SW480 (cell line): ENCODE results near the gene CDC5L.
"Not testable (repeated sequence)": the region's sequence is repeated elsewhere in the genome, so short reads cannot be mapped to it uniquely, and the experiment has no call there.

Experiments
- DNase-seq: peaks from one replicate; pipeline ENCODE4 v3.0.0-alpha.2; 2016; ENCODE audit warnings: low spot score

Gene CDC5L

GRCh38 chr6:44387346-44388134, at the start of gene CDC5L:
CDC5L (plus strand) TSS chr6:44387706; CDS start chr6:44387824, 118 bp downstream.
- DNase-seq: peak; percentile 98

- DNase-seq: peak; percentile 58
Measured at GRCh38 chr6:44338228-44339122, 49.0 kb upstream of the CDC5L start.

DNA sequence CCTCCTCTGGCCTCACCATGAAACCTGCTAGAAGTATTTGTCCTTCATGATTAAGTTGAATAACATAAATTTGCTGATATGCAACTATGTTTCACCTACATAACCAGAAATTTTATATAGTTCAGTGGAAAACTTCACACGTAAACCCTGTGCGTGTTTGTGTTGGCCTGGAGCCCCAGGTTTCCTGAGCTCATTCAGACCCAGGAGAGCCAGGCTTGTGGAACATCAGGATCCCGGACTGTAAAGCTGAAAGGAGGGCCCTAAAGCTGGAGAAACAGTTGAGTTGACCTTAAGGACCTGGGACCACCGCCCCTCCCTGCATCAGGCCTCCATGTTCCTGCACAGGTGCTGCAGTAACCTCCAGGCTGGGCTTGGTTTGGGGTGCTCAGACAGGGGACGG, 48.2 kb upstream of the CDC5L start:
- DNase-seq: no peak

GRCh38 chr6:44339763-44340625, 47.5 kb upstream of the CDC5L start:
- DNase-seq: no peak

- DNase-seq: no peak
Measured at GRCh38 chr6:44341095-44341890, 46.2 kb upstream of the CDC5L start.

DNA sequence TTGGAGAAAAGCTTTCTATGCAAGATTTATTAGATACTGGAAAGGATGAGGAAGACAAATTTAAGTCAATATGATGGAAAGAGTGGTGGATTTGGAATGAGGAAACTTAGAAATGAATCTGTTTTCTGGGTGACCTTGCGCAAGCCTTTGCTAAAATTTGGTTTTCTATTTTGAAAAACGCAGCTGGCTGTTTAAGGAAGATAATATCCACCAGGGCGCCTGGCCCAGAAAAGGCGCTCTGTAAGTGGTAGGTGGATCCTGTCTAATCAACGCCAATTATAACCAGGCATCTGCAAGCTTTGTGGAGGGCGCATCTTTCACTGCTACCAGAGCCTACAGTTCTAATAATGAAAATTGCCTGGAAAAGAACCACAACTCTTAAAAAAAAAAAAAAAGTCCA, 45.5 kb upstream of the CDC5L start:
- DNase-seq: no peak

DNA sequence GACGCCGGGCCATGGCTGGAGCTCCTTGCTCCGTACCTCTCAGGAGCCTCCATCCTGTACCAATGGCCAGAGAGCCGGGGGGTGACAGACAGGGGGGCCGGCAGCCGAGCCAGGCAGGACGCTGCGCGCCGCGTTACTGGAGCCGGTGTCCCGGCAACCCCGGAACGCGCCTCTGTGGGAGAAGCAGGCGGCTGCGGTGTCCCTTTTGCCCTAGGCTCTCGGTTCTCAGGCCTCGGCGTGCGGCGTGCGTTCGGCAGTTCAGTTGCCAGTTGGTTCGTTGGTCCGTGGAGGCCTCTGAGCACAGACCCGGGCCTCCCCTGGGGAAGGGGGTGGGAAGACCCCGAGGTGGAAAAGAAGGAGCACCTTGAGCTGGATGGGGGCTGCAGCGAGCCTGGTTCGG, 45.0 kb upstream of the CDC5L start, which contains the start of gene SPATS1:
TSS of gene SPATS1 (plus strand) at position 162 of the 400 bp plus-strand sequence. CDS start 446 bp downstream, outside the sequence.
- DNase-seq: no peak

DNA sequence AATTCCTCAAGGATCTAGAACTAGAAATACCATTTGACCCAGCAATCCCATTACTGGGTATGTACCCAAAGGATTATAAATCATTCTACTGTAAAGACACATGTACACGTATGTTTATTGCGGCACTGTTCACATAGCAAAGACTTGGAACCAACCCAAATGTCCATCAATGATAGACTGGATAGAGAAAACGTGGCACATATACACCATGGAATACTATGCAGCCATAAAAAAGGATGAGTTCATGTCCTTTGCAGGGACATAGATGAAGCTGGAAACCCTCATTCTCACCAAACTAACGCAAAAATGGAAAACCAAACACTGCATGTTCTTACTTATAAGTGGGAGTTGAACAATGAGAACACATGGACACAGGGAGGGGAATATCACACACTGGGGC, 40.7 kb upstream of the CDC5L start:
- not testable (repeated sequence) for DNase-seq

GRCh38 chr6:44349904-44350649, 37.4 kb upstream of the CDC5L start:
- DNase-seq: no peak

DNA sequence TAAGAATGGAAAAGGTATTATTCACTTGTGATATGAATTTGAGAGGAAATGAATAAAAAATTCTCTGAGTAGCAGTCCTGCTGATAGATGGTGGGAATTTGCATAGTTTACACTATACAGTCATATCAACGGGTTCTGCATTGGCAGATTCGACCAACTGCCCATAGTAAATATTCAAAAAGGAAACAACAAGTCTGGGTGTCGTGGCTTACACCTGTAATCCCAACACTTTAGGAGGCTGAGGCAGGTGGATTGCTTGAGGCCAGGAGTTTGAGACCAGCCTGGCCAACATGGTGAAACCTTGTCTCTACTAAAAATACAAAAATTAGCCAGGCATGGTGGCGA, 36.9 kb upstream of the CDC5L start:
- DNase-seq: not testable (repeated sequence)

- no peak for DNase-seq
Measured at GRCh38 chr6:44352259-44352658, 35.2 kb upstream of the CDC5L start.

DNA sequence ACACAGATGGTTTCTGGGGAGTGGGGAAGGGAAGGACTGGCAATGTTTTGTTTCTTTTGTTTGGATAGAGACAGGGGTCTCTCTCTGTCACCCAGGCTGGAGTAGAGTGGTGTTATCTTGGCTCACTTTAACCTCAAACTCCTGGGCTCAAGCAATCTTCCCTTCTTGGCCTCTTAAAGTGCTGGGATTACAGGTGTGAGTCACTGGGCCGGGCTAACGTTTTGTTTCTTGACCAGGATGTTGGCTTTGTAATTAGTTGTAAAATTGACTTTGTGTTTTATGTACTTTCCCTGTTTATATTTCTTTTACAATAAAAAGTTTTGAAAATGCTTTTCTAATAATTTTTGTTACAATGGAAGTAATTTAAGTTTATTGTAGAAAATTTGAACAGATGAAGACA, 34.2 kb upstream of the CDC5L start:
- no peak for DNase-seq

DNA sequence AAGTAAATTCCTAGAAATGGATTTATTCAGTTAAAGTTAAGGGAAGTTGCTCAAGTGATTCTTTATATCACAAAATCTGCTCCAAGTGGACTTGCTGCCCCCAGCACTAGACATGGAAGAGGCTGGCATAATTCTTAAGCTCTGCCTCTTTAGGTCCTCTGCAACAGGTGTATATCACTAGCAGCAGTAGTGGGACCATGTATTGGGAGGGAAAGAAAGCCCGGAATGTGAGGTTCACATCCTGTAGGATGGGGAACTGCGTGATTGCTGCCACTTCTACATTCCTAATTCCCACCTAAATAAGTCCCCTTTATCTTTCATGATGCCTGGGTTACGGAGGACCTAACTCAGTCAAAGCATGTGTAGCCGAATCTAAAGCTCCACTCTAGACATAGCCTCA, 31.9 kb upstream of the CDC5L start:
- no peak for DNase-seq

DNA sequence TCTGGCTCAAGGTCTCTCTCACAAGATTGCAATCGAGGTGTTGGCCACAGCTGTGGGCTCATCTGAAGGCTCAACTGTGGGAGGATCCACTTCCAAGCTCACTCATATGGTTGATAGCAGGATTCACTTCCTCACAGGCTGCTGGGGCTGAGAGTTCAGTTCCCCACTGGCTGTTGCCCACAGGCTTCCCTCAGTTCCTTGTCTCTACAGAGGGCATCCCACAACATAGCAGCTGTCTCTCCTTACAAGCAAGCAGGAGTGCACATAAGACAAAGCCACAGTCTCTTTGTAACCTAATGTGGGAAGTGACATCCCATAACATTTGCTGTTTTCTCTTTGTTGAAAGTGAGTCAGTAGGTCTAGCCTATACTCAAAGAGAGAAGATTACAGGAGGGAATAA, 31.0 kb upstream of the CDC5L start:
- no peak for DNase-seq

- DNase-seq: no peak
Measured at GRCh38 chr6:44359973-44360372, 27.5 kb upstream of the CDC5L start.

GRCh38 chr6:44361947-44362346, 25.6 kb upstream of the CDC5L start:
- DNase-seq: no peak

GRCh38 chr6:44363377-44363926, 24.1 kb upstream of the CDC5L start:
- DNase-seq: no peak

GRCh38 chr6:44366781-44367180, 20.7 kb upstream of the CDC5L start:
- no peak for DNase-seq

- DNase-seq: no peak
Measured at GRCh38 chr6:44367681-44368080, 19.8 kb upstream of the CDC5L start.

- no peak for DNase-seq
Measured at GRCh38 chr6:44373051-44373450, 14.5 kb upstream of the CDC5L start.
